ENCODE data around the gene PLA2G5.
"Not testable (repeated sequence)": the region's sequence is repeated elsewhere in the genome, so short reads cannot be mapped to it uniquely, and the experiment has no call there.

PLA2G5 gene

GRCh38 chr1:20124456-20125057, 54.6 kb downstream of the PLA2G5 start:
- Histone ChIP-seq H3K4me1 (ENCODE audit: low read length) (peaks cover 61% of the 10 kb centered on the region), H3K27ac (ENCODE audit: low read length) (peak overlapping the region; percentile 98), H3K9me3 (ENCODE audit: insufficient read depth, low read length) (no peaks in the 10 kb centered on the region), H3K79me2 (ENCODE audit: low read length) (no peaks in the 10 kb centered on the region), H3K9ac (ENCODE audit: low read length) (peak overlapping the region; percentile 33; the same call in 1 of the 2 replicates), H3K4me2 (ENCODE audit: low read length) (peak overlapping the region; percentile 87), H3K4me3 (ENCODE audit: low read length) (no peak overlapping the region), H3K27me3 (ENCODE audit: low read depth, low read length) (no peaks in the 10 kb centered on the region), H3K36me3 (replicated peaks; ENCODE audit: low read depth, low read length) (no peaks in the 10 kb centered on the region), H4K20me1 (ENCODE audit: insufficient read depth, low read length) (no peaks in the 10 kb centered on the region), H2AFZ (ENCODE audit: low read depth, low read length) (no peak overlapping the region)
- no peak for TF ChIP-seq CTCF (IDR thresholded peaks at IDR 0.05; ENCODE audit: low read depth, low read length)
- TF ChIP-seq EZH2phosphoT487 (IDR thresholded peaks at IDR 0.05; ENCODE audit: low read depth) = no peak

- TF ChIP-seq EZH2phosphoT487 (IDR thresholded peaks at IDR 0.05; ENCODE audit: low read depth) (no peak), CTCF (IDR thresholded peaks at IDR 0.05; ENCODE audit: low read depth, low read length) (no peak)
- no peak overlapping the region for H2AFZ ChIP-seq (ENCODE audit: low read depth, low read length)
- no peak overlapping the region for H3K4me3 ChIP-seq (ENCODE audit: low read length)
- no peaks in the 10 kb centered on the region for H3K9me3 ChIP-seq (ENCODE audit: insufficient read depth, low read length)
- H3K4me1 ChIP-seq (ENCODE audit: low read length) = peaks cover 56% of the 10 kb centered on the region
- H3K27ac ChIP-seq (ENCODE audit: low read length) = peak overlapping the region; percentile 98
- H4K20me1 ChIP-seq (ENCODE audit: insufficient read depth, low read length) = no peaks in the 10 kb centered on the region
- H3K79me2 ChIP-seq (ENCODE audit: low read length) = no peaks in the 10 kb centered on the region
- H3K9ac ChIP-seq (ENCODE audit: low read length) = peak overlapping the region; percentile 28; the same call in 1 of the 2 replicates
- no peaks in the 10 kb centered on the region for H3K36me3 ChIP-seq (replicated peaks; ENCODE audit: low read depth, low read length)
- H3K27me3 ChIP-seq (ENCODE audit: low read depth, low read length) = no peaks in the 10 kb centered on the region
- peak overlapping the region; percentile 87 for H3K4me2 ChIP-seq (ENCODE audit: low read length)
These were observed 55.1 kb downstream of the PLA2G5 start for GRCh38 chr1:20125100-20125499.

GRCh38 chr1:20126041-20126805, 56.2 kb downstream of the PLA2G5 start:
- Histone ChIP-seq H3K36me3 (replicated peaks; ENCODE audit: low read depth, low read length) (no peaks in the 10 kb centered on the region), H4K20me1 (ENCODE audit: insufficient read depth, low read length) (no peaks in the 10 kb centered on the region), H3K27ac (ENCODE audit: low read length) (peak overlapping the region; percentile 98), H3K9ac (ENCODE audit: low read length) (peak overlapping the region; percentile 70), H2AFZ (ENCODE audit: low read depth, low read length) (no peak overlapping the region), H3K4me1 (ENCODE audit: low read length) (peaks cover 51% of the 10 kb centered on the region), H3K9me3 (ENCODE audit: insufficient read depth, low read length) (no peaks in the 10 kb centered on the region), H3K27me3 (ENCODE audit: low read depth, low read length) (no peaks in the 10 kb centered on the region), H3K79me2 (ENCODE audit: low read length) (no peaks in the 10 kb centered on the region), H3K4me3 (ENCODE audit: low read length) (peak overlapping the region; percentile 45), H3K4me2 (ENCODE audit: low read length) (peak overlapping the region; percentile 87)
- no peak for TF ChIP-seq CTCF (IDR thresholded peaks at IDR 0.05; ENCODE audit: low read depth, low read length)
- no peak for TF ChIP-seq EZH2phosphoT487 (IDR thresholded peaks at IDR 0.05; ENCODE audit: low read depth)

GRCh38 chr1:20126806-20127440, 56.9 kb downstream of the PLA2G5 start:
- H3K4me2 ChIP-seq (ENCODE audit: low read length) = peak overlapping the region; percentile 87
- peaks cover 51% of the 10 kb centered on the region for H3K4me1 ChIP-seq (ENCODE audit: low read length)
- peak overlapping the region; percentile 70; the same call in 1 of the 2 replicates for H3K9ac ChIP-seq (ENCODE audit: low read length)
- H3K36me3 ChIP-seq (replicated peaks; ENCODE audit: low read depth, low read length) = no peaks in the 10 kb centered on the region
- no peaks in the 10 kb centered on the region for H3K9me3 ChIP-seq (ENCODE audit: insufficient read depth, low read length)
- H4K20me1 ChIP-seq (ENCODE audit: insufficient read depth, low read length) = no peaks in the 10 kb centered on the region
- peak overlapping the region; percentile 98 for H3K27ac ChIP-seq (ENCODE audit: low read length)
- H2AFZ ChIP-seq (ENCODE audit: low read depth, low read length) = no peak overlapping the region
- no peak for TF ChIP-seq CTCF (IDR thresholded peaks at IDR 0.05; ENCODE audit: low read depth, low read length)
- TF ChIP-seq EZH2phosphoT487 (IDR thresholded peaks at IDR 0.05; ENCODE audit: low read depth) = no peak
- H3K4me3 ChIP-seq (ENCODE audit: low read length) = peak overlapping the region; percentile 36; the same call in 1 of the 2 replicates
- H3K79me2 ChIP-seq (ENCODE audit: low read length) = no peaks in the 10 kb centered on the region
- H3K27me3 ChIP-seq (ENCODE audit: low read depth, low read length) = no peaks in the 10 kb centered on the region

- H3K4me2 ChIP-seq (ENCODE audit: low read length); H3K4me3 ChIP-seq (ENCODE audit: low read length); H3K27ac ChIP-seq (ENCODE audit: low read length); H4K20me1 ChIP-seq (ENCODE audit: insufficient read depth, low read length); H3K9ac ChIP-seq (ENCODE audit: low read length); H2AFZ ChIP-seq (ENCODE audit: low read depth, low read length); H3K36me3 ChIP-seq (replicated peaks; ENCODE audit: low read depth, low read length); H3K9me3 ChIP-seq (ENCODE audit: insufficient read depth, low read length); H3K27me3 ChIP-seq (ENCODE audit: low read depth, low read length); H3K79me2 ChIP-seq (ENCODE audit: low read length): not testable (repeated sequence)
- H3K4me1 ChIP-seq (ENCODE audit: low read length) = peaks cover 22% of the 10 kb centered on the region
These were observed 60.5 kb downstream of the PLA2G5 start for GRCh38 chr1:20130518-20130917.
